HG03108 (cell line): ENCODE measurements around the gene MICAL3.

ENCODE experiments used
- ATAC-seq: cut with Tn5 transposase; IDR thresholded peaks from one replicate; pipeline ENCODE4 v1.9.1; 2021; ENCODE audit warnings: moderate library complexity; ENCODE audit not compliant: unreplicated experiment

Gene MICAL3

GRCh38 chr22:17847360-17848078 lies 176.8 kb downstream of the MICAL3 start:
- ATAC-seq: no peak

- no peak for ATAC-seq
These were observed 177.9 kb downstream of the MICAL3 start for GRCh38 chr22:17846326-17846992.

GRCh38 chr22:17845790-17846189 lies 178.6 kb downstream of the MICAL3 start:
- no peak for ATAC-seq

- no peak for ATAC-seq
These were observed 179.0 kb downstream of the MICAL3 start for GRCh38 chr22:17845327-17845726.

- ATAC-seq: no peak
These were observed 180.2 kb downstream of the MICAL3 start for GRCh38 chr22:17844150-17844549.

- ATAC-seq: no peak
These were observed 182.0 kb downstream of the MICAL3 start for GRCh38 chr22:17842386-17842785.

- ATAC-seq: no peak
These were observed 182.5 kb downstream of the MICAL3 start for GRCh38 chr22:17841836-17842235.

GRCh38 chr22:17838180-17838865 lies 186.0 kb downstream of the MICAL3 start:
- ATAC-seq: no peak

GRCh38 chr22:17836992-17837742 lies 187.2 kb downstream of the MICAL3 start:
- ATAC-seq: no peak

GRCh38 chr22:17835256-17835655 lies 189.1 kb downstream of the MICAL3 start:
- ATAC-seq: no peak

- no peak for ATAC-seq
These were observed 190.9 kb downstream of the MICAL3 start for GRCh38 chr22:17833489-17833888.

GRCh38 chr22:17832665-17833064 lies 191.7 kb downstream of the MICAL3 start:
- no peak for ATAC-seq

GRCh38 chr22:17831501-17832251 lies 192.7 kb downstream of the MICAL3 start:
- no peak for ATAC-seq

- peak; percentile 59 for ATAC-seq
These were observed 194.1 kb downstream of the MICAL3 start for GRCh38 chr22:17830043-17830961.

- no peak for ATAC-seq
These were observed 194.7 kb downstream of the MICAL3 start for GRCh38 chr22:17829695-17830042.

GRCh38 chr22:17828502-17829080 lies 195.8 kb downstream of the MICAL3 start:
- ATAC-seq: no peak

- no peak for ATAC-seq
These were observed 196.9 kb downstream of the MICAL3 start for GRCh38 chr22:17827466-17827865.

- no peak for ATAC-seq
These were observed 198.3 kb downstream of the MICAL3 start for GRCh38 chr22:17825876-17826550.

- ATAC-seq: no peak
These were observed 199.9 kb downstream of the MICAL3 start for GRCh38 chr22:17824457-17824856.
